ENCODE measurements around the gene KRTAP10-12. TPM values are rescaled to one million over a fixed set of nuclear protein-coding genes. Genes with fewer than 3 reads are reported as not detected.

Gene KRTAP10-12
- polyA plus RNA-seq, 2 of the 4 experiments (the other 2 are of a cell fraction) = not detected

DNA sequence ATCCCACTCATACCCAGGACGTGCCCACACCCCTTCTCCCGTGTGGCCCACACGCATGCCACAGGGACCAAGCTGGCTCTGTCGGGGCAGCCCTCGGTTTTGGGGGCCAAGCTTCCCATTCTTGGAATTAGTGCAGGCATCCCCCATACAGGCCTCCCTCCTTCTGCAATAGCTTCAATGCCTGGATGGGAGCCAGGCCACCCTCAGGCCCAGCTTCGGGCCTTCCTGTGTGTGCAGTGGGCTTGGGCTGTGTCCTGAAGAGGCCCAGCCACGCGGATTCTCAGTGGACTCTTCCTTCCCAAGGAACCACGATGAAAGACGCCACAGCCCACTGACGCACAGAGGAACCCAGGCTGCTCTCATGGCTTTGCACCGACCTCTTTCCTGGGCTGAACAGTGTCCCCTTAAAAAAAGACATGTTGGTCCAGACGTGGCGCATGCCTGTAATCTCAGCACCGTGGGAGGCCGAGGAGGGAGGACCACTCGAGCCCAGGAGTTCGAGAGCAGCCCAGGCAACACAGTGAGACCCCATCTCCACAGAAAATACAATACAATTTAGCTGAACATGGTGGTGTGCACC is 47.4 kb upstream of the KRTAP10-12 start:
- DNase-seq (ENCODE audit: low read depth in 1 of 2, low spot score in 1 of 2) = no peak
- H3K4me3 ChIP-seq = no peak overlapping the region
- no peak for ATAC-seq
- CTCF ChIA-PET = no interaction called here
- TF ChIP-seq ZSCAN20 (CRISPR knock-in tag; IDR thresholded peaks at IDR 0.05) (no peak), REST (IDR thresholded peaks at IDR 0.05) (no peak), KDM5A (IDR thresholded peaks at IDR 0.05) (no peak), EHF (CRISPR knock-in tag; IDR thresholded peaks at IDR 0.05) (no peak), NPAS2 (CRISPR knock-in tag; IDR thresholded peaks at IDR 0.05; ENCODE audit: borderline replicate concordance) (no peak), ZC3H11A (IDR thresholded peaks at IDR 0.05) (no peak), EHMT2 (IDR thresholded peaks at IDR 0.05; ENCODE audit: low read depth) (no peak), RAD21 (conservative IDR thresholded peaks at IDR 0.05 in 1 of 2, IDR thresholded peaks at IDR 0.05 in 1 of 2) (no peak), CHD4 (IDR thresholded peaks at IDR 0.05; ENCODE audit: borderline replicate concordance) (no peak), BCL3 (IDR thresholded peaks at IDR 0.05) (no peak), POLR2A (IDR thresholded peaks at IDR 0.05; ENCODE audit: low read length) (no peak), EP300 (IDR thresholded peaks at IDR 0.05) (no peak)
- TF ChIP-seq, protein P1, sequence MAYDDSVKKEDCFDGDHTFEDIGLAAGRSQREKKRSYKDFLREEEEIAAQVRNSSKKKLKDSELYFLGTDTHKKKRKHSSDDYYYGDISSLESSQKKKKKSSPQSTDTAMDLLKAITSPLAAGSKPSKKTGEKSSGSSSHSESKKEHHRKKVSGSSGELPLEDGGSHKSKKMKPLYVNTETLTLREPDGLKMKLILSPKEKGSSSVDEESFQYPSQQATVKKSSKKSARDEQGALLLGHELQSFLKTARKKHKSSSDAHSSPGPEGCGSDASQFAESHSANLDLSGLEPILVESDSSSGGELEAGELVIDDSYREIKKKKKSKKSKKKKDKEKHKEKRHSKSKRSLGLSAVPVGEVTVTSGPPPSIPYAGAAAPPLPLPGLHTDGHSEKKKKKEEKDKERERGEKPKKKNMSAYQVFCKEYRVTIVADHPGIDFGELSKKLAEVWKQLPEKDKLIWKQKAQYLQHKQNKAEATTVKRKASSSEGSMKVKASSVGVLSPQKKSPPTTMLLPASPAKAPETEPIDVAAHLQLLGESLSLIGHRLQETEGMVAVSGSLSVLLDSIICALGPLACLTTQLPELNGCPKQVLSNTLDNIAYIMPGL (CRISPR knock-in tag; IDR thresholded peaks at IDR 0.05; ENCODE audit: borderline replicate concordance) = no peak
- TF ChIP-seq, protein P2, sequence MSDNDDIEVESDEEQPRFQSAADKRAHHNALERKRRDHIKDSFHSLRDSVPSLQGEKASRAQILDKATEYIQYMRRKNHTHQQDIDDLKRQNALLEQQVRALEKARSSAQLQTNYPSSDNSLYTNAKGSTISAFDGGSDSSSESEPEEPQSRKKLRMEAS (IDR thresholded peaks at IDR 0.05) = no peak
- no peaks in the 10 kb centered on the region for H3K4me1 ChIP-seq
- POLR2A ChIA-PET = interaction anchor here (0.7 kb wide), 1 partner anchor 23 kb away, joined by 3 read pairs; no protein-coding TSS in a partner anchor
- no peak overlapping the region for H3K27ac ChIP-seq
- H3K4me2 ChIP-seq = no peak overlapping the region
- no peak for FAIRE-seq
- no peaks in the 10 kb centered on the region for H3K9me3 ChIP-seq
- WGBS (ENCODE audit: missing lambda C conversion rate) = 56% methylated on average over 9 of the region's 18 CpGs

DNA sequence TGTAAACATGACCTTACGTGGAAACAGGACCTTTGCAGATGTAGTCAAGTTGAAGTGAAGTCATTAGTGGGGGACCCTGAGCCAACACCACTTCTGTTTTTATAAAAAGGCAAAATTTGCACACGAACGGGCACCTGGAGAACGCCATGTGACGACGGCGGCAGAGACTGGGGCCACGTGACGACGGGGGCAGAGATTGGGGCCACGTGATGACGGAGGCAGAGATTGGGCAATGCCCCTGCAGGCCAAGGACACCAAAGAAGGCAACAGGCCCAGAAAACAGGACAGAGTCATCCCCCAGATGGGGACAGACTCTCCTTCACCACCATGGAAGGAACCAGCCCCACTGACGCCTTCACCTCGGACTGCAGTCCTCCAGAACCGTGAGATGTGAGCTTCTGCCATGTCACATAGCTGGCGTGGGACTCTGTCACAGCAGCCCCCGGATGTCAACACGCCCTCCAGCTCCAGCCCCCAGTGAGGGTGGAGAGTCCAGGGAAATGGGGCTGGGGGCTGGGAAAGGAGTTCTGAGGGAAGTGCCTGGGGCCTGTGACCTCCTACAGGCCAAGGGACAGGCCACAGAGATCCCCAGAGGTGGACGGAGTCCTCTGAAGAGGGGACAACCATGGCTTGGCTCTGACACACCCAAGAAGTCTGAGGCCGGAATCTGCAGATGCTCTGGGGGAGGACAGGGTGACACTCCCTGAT is 46.6 kb upstream of the KRTAP10-12 start:
- Histone ChIP-seq H3K4me1 (no peaks in the 10 kb centered on the region), H3K4me2 (no peak overlapping the region), H3K9me3 (no peaks in the 10 kb centered on the region), H3K4me3 (no peak overlapping the region), H3K27ac (no peak overlapping the region)
- ChIA-PET POLR2A (no interaction called here), CTCF (interaction anchor here (0.7 kb wide), 1 partner anchor 49 kb away, joined by 3 read pairs; no protein-coding TSS in a partner anchor)
- WGBS (ENCODE audit: missing lambda C conversion rate) = 62% methylated on average over 15 of the region's 20 CpGs
- DNase-seq (ENCODE audit: low read depth in 1 of 2, low spot score in 1 of 2) = no peak
- no peak for ATAC-seq
- FAIRE-seq = no peak
- TF ChIP-seq NFE2L2 (conservative IDR thresholded peaks at IDR 0.05; ENCODE audit: low read length) (no peak), CBX2 (IDR thresholded peaks at IDR 0.05; ENCODE audit: borderline replicate concordance, low read depth) (no peak), POLR2A (IDR thresholded peaks at IDR 0.05; ENCODE audit: low read length) (no peak), NPAS2 (CRISPR knock-in tag; IDR thresholded peaks at IDR 0.05; ENCODE audit: borderline replicate concordance) (no peak), CHD2 (IDR thresholded peaks at IDR 0.05; ENCODE audit: low read length, partially characterized antibody) (no peak), ESRRA (IDR thresholded peaks at IDR 0.05; ENCODE audit: borderline replicate concordance, low read length) (no peak), GATA3 (IDR thresholded peaks at IDR 0.05; ENCODE audit: borderline replicate concordance) (no peak), PHF8 (IDR thresholded peaks at IDR 0.05; ENCODE audit: borderline replicate concordance, low read depth) (no peak), FOSB (CRISPR knock-in tag; IDR thresholded peaks at IDR 0.05) (no peak), HES2 (IDR thresholded peaks at IDR 0.05) (no peak), MAFK (IDR thresholded peaks at IDR 0.05; ENCODE audit: partially characterized antibody) (no peak), NR3C1 (IDR thresholded peaks at IDR 0.05) (no peak), POLR2AphosphoS2 (conservative IDR thresholded peaks at IDR 0.05; ENCODE audit: low read length) (no peak), HDAC2 (IDR thresholded peaks at IDR 0.05) (no peak), JUN (IDR thresholded peaks at IDR 0.05) (no peak), MAZ (IDR thresholded peaks at IDR 0.05; ENCODE audit: borderline replicate concordance, low read depth, low read length) (no peak), KDM5A (IDR thresholded peaks at IDR 0.05) (no peak), EHMT2 (IDR thresholded peaks at IDR 0.05; ENCODE audit: low read depth) (no peak)
- TF ChIP-seq, protein P3, sequence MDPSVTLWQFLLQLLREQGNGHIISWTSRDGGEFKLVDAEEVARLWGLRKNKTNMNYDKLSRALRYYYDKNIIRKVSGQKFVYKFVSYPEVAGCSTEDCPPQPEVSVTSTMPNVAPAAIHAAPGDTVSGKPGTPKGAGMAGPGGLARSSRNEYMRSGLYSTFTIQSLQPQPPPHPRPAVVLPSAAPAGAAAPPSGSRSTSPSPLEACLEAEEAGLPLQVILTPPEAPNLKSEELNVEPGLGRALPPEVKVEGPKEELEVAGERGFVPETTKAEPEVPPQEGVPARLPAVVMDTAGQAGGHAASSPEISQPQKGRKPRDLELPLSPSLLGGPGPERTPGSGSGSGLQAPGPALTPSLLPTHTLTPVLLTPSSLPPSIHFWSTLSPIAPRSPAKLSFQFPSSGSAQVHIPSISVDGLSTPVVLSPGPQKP (IDR thresholded peaks at IDR 0.05; ENCODE audit: low read depth, low read length) = no peak
